Measurements from ENCODE around the gene CXCL5. TPM values are rescaled to one million over a fixed set of nuclear protein-coding genes. Genes with fewer than 3 reads are reported as not detected.

Gene CXCL5
- total and polyA plus RNA-seq, 10 of the 15 experiments (the other 5 are each of a cell fraction or from before 2014, with no cell fraction given) = not detected

DNA sequence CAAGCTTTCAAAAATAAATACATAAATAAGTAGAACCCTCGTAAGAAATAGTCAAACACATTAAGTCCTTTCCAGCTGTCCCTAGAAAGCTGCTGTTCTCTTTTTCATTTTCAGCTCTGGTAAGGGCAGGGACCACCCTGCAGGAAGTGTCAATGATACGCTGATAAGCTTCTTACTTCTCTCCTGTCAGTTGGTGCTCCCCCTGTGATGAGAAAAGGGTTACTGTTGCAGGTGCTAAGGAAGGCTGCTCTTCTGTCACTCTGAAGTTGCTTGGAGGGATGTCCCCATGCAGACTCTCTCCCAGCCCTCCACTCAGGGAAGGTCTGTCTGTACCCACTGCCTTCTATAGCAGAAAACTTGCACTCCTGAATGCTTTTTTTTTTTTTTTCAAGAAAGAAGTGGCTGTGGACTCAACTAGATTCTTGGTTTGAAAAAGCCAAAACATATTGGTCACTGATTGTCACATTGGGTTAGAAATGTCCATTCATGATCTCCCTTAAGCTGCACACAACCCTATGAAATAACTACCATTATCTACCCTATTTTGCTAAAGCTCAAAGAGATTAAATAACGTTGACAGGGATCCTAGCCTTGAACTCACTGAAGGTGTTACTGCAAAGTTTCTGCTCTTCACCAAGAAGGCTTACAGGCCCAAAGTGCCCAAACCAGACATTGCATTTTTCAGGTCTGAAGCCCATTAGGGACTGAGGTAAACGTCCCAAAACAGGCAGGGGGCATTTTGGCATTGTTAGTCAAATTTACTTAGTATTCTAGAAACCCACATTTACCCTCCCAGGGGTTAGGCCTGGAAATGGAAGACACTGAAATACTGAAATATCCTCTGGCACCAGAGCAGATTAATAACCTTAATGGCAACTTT, 38.8 kb upstream of the CXCL5 start (continued):
- TF ChIP-seq, protein P1, sequence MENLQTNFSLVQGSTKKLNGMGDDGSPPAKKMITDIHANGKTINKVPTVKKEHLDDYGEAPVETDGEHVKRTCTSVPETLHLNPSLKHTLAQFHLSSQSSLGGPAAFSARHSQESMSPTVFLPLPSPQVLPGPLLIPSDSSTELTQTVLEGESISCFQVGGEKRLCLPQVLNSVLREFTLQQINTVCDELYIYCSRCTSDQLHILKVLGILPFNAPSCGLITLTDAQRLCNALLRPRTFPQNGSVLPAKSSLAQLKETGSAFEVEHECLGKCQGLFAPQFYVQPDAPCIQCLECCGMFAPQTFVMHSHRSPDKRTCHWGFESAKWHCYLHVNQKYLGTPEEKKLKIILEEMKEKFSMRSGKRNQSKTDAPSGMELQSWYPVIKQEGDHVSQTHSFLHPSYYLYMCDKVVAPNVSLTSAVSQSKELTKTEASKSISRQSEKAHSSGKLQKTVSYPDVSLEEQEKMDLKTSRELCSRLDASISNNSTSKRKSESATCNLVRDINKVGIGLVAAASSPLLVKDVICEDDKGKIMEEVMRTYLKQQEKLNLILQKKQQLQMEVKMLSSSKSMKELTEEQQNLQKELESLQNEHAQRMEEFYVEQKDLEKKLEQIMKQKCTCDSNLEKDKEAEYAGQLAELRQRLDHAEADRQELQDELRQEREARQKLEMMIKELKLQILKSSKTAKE (IDR thresholded peaks at IDR 0.05; ENCODE audit: low read depth, poor library complexity, severe bottlenecking) = no peak
- TF ChIP-seq KDM1A (IDR thresholded peaks at IDR 0.05; ENCODE audit: borderline replicate concordance) = no peak
- TF ChIP-seq, protein P2, sequence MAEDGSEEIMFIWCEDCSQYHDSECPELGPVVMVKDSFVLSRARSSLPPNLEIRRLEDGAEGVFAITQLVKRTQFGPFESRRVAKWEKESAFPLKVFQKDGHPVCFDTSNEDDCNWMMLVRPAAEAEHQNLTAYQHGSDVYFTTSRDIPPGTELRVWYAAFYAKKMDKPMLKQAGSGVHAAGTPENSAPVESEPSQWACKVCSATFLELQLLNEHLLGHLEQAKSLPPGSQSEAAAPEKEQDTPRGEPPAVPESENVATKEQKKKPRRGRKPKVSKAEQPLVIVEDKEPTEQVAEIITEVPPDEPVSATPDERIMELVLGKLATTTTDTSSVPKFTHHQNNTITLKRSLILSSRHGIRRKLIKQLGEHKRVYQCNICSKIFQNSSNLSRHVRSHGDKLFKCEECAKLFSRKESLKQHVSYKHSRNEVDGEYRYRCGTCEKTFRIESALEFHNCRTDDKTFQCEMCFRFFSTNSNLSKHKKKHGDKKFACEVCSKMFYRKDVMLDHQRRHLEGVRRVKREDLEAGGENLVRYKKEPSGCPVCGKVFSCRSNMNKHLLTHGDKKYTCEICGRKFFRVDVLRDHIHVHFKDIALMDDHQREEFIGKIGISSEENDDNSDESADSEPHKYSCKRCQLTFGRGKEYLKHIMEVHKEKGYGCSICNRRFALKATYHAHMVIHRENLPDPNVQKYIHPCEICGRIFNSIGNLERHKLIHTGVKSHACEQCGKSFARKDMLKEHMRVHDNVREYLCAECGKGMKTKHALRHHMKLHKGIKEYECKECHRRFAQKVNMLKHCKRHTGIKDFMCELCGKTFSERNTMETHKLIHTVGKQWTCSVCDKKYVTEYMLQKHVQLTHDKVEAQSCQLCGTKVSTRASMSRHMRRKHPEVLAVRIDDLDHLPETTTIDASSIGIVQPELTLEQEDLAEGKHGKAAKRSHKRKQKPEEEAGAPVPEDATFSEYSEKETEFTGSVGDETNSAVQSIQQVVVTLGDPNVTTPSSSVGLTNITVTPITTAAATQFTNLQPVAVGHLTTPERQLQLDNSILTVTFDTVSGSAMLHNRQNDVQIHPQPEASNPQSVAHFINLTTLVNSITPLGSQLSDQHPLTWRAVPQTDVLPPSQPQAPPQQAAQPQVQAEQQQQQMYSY (CRISPR knock-in tag; IDR thresholded peaks at IDR 0.05) = no peak
- no peak for TF ChIP-seq SMAD5 (IDR thresholded peaks at IDR 0.05; ENCODE audit: low read depth)
- TF ChIP-seq RAD21 (IDR thresholded peaks at IDR 0.05; ENCODE audit: insufficient read depth, low read depth, low read length) = no peak
- no peak for TF ChIP-seq GABPA (IDR thresholded peaks at IDR 0.05; ENCODE audit: low read depth)
- no peak for TF ChIP-seq RBBP5 (conservative IDR thresholded peaks at IDR 0.05)
- TF ChIP-seq RCOR1 (conservative IDR thresholded peaks at IDR 0.05; ENCODE audit: low read depth, low read length) = no peak
- TF ChIP-seq BACH1 (IDR thresholded peaks at IDR 0.05; ENCODE audit: borderline replicate concordance) = no peak

All from GM12878 (cell line).